Measurements from ENCODE around the gene TNFRSF14.

DNA sequence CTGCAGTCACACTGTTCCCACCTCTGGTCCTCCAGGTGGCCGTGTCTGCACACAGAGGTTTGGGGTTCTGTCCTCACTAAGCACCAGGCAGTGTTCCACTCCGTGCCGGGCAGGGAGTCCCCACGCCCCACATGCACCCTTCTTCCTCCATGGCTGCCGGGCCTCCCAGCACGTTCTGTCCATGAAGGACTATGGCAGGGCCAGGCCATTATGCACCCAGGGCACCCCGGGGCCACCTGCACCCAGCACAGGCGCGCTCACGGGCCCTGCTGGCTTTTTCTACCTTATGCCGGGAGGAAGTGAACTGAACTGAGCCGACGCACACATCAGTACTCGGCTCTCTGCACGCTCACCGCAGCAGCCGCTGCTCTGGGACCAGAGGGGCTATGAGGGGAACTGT lies 40.0 kb upstream of the TNFRSF14 start:
- TF ChIP-seq FOXM1 (IDR thresholded peaks at IDR 0.05; ENCODE audit: borderline replicate concordance) = no peak
- no peak for TF ChIP-seq L3MBTL2 (conservative IDR thresholded peaks at IDR 0.05)
- no peak for TF ChIP-seq FOXA1 (IDR thresholded peaks at IDR 0.05)
- no peak for TF ChIP-seq SP1 (IDR thresholded peaks at IDR 0.05)
- TF ChIP-seq SUZ12 (IDR thresholded peaks at IDR 0.05) = no peak
